ENCODE data around the gene NME4.
A peak's percentile ranks its signal among the peaks of the same experiment; 100 is the strongest.
"Not testable (repeated sequence)": the region's sequence is repeated elsewhere in the genome, so short reads cannot be mapped to it uniquely, and the experiment has no call there.

NME4 gene

DNA sequence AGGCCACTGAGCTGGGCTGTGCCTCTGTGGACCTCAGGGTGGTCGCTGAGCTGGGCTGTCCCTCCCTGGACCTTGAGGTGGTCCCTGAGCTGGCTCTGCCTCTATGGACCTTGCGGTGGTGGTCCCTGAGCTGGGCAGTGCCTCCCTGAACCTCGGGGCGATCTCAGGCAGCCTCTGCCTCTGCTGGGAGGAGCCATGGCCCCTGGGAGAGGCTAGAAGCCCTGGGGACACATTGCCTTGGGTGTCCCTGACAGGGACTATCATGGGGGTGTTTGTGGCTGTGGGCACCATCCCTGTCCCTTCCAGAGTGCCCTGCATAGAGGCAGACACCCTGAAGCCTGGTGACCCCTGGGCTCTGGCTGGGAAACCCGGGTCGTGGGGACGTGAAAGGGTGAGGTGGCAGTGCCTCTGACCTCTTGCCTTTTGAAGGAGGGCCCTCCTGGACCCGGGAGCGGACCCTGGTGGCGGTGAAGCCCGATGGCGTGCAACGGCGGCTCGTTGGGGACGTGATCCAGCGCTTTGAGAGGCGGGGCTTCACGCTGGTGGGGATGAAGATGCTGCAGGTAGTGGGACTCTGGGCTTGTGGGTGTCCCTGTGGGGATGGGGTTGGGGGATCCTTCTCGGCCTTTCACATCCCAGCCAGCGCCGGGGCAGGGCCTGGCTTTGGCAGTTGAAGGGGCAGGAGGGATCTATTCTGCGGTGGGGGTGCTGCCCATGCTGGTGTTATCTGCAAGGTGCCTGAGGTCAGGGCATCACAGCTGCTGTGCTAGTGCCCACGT is 1.8 kb downstream of the NME4 start:
- no peak for DNase-seq (ENCODE audit: low read depth)

GRCh38 chr16:399340-400019 is 2.5 kb downstream of the NME4 start:
- no peak for DNase-seq (ENCODE audit: low read depth)

- no peak for DNase-seq (ENCODE audit: low read depth)
These were observed 3.1 kb downstream of the NME4 start for GRCh38 chr16:400061-400591.

GRCh38 chr16:401468-402348 is 4.7 kb downstream of the NME4 start, which contains the start of gene DECR2:
Gene DECR2 (plus strand): TSS chr16:401885. CDS start chr16:401964, 79 bp downstream.
- peak; percentile 99 for DNase-seq (ENCODE audit: low read depth)

- DNase-seq (ENCODE audit: low read depth) = no peak
These were observed 8.0 kb downstream of the NME4 start for GRCh38 chr16:404971-405486.

DNA sequence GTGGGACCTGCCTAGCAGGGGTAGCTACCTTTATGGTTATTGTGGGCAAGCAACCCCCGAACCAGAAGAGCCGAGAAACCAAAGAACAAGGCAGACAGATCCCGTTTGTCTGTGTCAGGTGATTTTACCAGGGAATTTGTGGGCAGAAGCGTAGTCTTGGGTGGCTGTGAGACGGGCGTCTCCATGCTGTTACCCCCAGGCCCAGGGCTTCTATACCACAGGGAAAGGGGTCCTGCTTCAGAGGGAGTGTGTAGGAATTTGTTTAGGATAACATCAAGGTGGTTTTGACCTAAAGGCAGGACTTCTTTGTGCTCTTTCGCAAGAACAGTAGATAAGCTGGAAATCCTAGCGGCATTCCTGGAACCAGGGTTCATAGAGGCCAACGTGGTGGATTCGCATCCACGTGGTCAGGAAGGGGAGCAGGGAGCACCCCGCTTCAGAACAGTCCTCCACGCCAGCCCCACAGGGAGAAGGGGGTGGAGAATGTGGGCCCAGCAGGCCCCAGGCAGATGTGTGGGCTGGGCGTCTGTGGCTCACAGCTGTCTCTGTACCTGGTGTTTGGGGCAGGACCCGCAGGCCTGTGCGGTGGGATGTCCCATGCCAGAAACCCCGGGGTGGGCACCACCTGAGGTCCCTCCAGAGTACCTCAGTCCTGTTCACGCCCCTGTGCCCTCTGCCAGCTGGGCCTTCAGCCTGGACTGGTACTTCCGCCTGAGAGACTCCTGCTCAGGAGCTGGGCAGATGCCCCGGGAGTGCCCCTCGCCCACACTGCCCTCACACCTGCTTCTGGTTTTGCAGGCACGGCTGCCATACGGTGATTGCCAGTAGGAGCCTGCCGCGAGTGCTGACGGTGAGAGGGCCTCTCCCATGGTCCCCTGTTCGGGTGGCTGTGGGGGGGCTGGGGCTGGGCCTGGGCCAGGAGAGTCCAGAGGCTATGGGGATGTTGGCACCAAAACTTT is 8.8 kb downstream of the NME4 start:
- DNase-seq (ENCODE audit: low read depth) = no peak

GRCh38 chr16:407253-407652 is 10.3 kb downstream of the NME4 start:
- DNase-seq (ENCODE audit: low read depth) = no peak

DNA sequence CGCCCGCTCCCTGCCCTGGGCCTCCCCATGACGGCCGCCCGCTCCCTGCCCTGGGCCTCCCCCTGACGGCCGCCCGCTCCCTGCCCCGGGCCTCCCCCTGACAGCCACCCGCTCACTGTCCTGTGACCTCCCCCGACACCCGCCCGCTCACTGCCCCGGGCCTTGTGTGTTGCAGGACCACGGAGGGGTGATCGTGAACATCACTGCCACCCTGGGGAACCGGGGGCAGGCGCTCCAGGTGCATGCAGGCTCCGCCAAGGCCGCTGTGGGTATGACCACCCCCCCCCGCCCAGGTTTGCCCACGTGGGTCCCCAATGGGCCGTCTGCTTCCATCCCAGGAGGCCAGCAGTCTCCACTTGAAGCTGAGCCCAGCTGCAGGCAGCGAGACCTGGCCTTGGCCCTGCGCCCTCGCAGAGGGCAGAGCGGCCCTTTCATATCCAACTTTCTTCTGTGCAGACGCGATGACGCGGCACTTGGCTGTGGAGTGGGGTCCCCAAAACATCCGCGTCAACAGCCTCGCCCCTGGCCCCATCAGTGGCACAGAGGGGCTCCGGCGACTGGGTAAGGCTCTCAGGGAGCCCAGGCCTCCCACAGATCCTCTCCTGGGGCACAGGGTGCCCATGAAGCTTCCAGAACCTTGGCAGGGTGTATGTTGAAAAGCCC is 13.6 kb downstream of the NME4 start:
- DNase-seq (ENCODE audit: low read depth) = no peak

- no peak for DNase-seq (ENCODE audit: low read depth)
These were observed 14.7 kb downstream of the NME4 start for GRCh38 chr16:411576-412265.

- DNase-seq (ENCODE audit: low read depth) = no peak
These were observed 17.6 kb downstream of the NME4 start for GRCh38 chr16:414395-415169.

- DNase-seq (ENCODE audit: low read depth) = not testable (repeated sequence)
These were observed 18.1 kb downstream of the NME4 start for GRCh38 chr16:415170-415498.

DNA sequence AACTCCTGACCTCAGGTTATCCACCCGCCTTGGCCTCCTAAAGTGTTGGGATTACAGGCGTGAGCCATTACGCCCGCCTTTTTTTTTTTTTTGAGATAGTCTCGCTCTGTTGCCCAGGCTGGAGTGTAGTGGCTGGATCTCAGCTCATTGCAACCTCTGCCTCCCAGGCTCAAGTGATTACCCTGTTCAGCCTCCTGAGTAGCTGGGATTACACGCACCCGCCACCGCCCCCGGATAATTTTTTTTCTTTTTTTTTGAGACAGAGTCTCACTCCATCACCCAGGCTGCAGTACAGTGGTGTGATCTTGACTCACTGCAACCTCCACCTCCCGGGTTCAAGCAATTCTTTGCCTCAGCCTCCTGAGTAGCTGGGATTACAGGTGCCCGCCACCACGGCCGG is 25.2 kb downstream of the NME4 start:
- DNase-seq (ENCODE audit: low read depth) = not testable (repeated sequence)

DNA sequence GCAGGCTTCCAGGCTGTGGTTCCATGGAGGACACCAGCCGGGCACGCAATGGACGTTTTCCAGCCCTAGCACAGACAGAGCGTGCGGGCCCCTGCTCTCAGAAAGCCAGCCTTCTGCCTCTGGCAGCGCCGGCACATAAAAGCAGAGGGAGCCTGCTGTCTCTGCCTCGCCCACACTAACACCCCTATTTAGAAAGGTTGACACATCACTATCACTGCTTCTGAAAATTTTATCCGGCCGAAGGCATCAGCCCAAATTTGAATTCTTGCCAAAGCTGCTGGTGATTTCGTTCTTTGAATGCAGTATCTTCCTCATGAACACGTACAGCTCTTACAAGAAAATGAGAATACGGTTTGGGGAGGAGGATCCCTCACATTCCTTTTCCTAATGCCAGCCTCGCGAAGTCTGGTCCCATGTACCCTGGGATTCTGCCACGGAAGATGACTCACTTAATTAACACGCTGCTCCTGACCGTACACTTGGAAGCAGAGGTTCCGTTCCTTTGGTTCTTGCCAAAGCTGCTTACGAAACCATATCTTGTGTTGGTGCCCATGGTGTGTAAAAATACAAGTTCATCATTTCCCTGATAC is 27.1 kb downstream of the NME4 start:
- no peak for DNase-seq (ENCODE audit: low read depth)

DNA sequence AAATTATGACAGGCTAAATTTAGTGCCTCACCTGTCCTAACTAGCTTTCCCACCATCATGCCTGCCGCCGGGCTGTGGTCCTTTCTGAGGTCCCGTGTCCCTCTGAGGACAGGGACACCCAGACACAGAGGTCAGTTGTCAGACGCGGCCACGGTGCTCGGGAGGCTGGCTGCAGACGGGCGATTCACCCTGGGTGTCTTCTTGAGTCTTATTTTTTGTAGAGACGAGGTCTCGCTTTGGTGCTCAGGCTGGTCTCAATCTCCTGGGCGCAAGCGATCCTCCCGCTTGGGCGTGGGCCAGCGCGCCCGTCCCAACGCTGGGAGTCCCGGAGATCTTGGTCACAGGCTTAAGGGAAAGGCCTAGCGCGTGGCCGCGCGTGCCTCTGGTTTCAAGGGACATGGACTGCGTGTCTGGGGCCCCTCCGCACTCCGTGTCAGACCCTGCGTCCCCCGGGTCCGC is 27.7 kb downstream of the NME4 start:
- no peak for DNase-seq (ENCODE audit: low read depth)

DNA sequence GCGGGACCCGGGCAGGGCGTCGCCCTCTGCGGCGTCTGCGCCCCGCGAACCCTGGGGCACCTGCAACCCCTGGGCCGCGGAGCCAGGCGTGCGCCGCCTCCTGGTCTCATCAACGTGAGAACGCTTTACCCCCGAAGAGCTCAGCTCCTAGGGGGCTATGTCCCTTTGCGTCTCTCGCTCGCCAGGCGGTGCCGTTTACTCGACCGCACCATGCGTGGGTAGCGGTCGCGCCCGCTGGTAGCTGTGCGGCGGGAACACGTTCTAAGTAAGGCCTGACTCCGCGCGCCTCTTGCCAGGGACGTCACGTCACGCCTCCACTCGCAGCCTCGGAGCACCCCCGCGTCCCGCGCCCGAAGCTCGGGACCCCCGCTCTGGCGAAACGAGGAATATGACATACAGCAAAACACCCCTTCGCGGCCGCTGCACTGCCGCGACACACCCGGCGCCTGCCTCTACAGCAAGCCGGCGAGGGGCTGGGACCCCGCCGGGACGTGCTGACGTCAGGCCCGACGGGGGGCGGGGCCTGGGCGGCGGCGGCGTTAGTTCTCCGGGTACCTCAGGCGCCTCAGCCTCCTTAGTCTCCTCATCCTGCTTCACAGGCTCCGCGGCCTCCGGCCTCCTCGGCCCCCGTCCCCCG is 28.2 kb downstream of the NME4 start, which contains the start of gene RAB11FIP3:
Gene RAB11FIP3, plus strand, starts transcription at position 568 of the 637 bp plus-strand sequence. CDS start 358 bp downstream, outside the sequence.
- DNase-seq (ENCODE audit: low read depth) = peak; percentile 63

DNA sequence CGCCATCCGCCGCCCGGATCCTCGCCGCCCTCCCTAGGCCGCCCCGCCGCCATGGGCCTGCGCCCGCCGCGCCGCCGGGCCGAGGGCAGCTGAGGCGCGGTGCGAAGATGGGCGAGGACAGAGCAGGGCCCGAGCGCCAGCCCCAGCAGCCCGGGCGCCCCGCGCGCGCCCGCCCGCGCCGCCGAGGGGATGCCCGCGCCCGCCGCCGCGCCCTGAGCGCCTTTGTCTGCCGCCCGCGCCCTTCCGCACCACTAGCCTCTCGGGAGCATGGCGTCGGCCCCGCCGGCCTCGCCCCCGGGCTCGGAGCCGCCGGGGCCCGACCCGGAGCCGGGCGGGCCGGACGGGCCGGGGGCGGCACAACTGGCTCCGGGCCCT is 28.7 kb downstream of the NME4 start:
- DNase-seq (ENCODE audit: low read depth) = no peak

- no peak for DNase-seq (ENCODE audit: low read depth)
These were observed 29.3 kb downstream of the NME4 start for GRCh38 chr16:426115-426905.
